K562 (cell line): ENCODE measurements around the gene TMIGD2. TPM values are rescaled to one million over a fixed set of nuclear protein-coding genes. Genes with fewer than 3 reads are reported as not detected.
A peak's percentile ranks its signal among the peaks of the same experiment; 100 is the strongest.

Source experiments
- ATAC-seq: fragments of 200-7000 bp; cut with Tn5 transposase; 3 replicates; pipeline ENCODE4 v1.9.1; 2020; ENCODE audit warnings: moderate library complexity
- BruUV-seq: library from RNA; stranded (reverse); fragments of 400-500 nt; replicated peaks from 2 replicates; lab custom pipeline; 2021; lab: Mats Ljungman, UMichigan
- CTCF ChIA-PET: fragments of 300-600 bp; formaldehyde crosslinking; extraction: SDS; loops from one replicate; lab custom pipeline; 2021; ENCODE audit warnings: low intra/inter-chr PET ratio; lab: Yijun Ruan, JAX
- POLR2A ChIA-PET: fragments of 300-600, 350-650 bp; sonication (Branson Sonifier 250); formaldehyde crosslinking; extraction: SDS; loops from one replicate; lab custom pipeline; 2021; ENCODE audit warnings: antibody characterized with exemption, inconsistent platforms; lab: Yijun Ruan, JAX
- DNase-seq, 4 experiments: peaks; one replicate each; pipeline versions ENCODE4 v3.0.0 to v3.0.0-alpha.2; 2011 to 2018; ENCODE audit warnings: low spot score in 3 of 4, mixed read lengths in 3 of 4; ENCODE audit errors: extremely low read depth in 1 of 4
- FAIRE-seq: peaks from 2 replicates; lab custom pipeline; 2011; peaks lifted over from hg19 to GRCh38; lab: Jason Lieb, UNC
- H2AFZ ChIP-seq: 2 replicates; pipeline ENCODE4 v1.6.0; 2011; ENCODE audit warnings: low read depth, low read length, control low read depth, inconsistent platforms
- H3K27ac ChIP-seq: fragments of 200-600 bp; 3 replicates; pipeline ENCODE4 v1.8.0; 2011; ENCODE audit warnings: low read depth, mild to moderate bottlenecking, control low read depth, inconsistent platforms, low read length, moderate library complexity, mixed read lengths; ENCODE audit errors: extremely low read depth
- H3K27me3 ChIP-seq, 2 experiments: fragments of 300-600 bp in 1 of 2; 2 replicates in 1 of 2; 3 replicates in 1 of 2; pipeline versions ENCODE4 v1.6.0 to v1.8.0; 2011; ENCODE audit warnings: inconsistent platforms in 2 of 2, low read length in 2 of 2, mild to moderate bottlenecking in 1 of 2, mixed read lengths in 1 of 2, moderate library complexity in 1 of 2; ENCODE audit not compliant: control insufficient read depth in 2 of 2, insufficient read depth in 2 of 2
- H3K36me3 ChIP-seq: fragments of 300-600 bp; 3 replicates; pipeline ENCODE4 v1.8.0; 2011; ENCODE audit warnings: mild to moderate bottlenecking, low read length, inconsistent platforms; ENCODE audit not compliant: control insufficient read depth, insufficient read depth
- H3K4me1 ChIP-seq, 2 experiments: fragments of 200-600 bp in 1 of 2; replicated peaks in 1 of 2; 2 replicates in 1 of 2; 3 replicates in 1 of 2; pipeline versions ENCODE4 v1.5.1 to v1.8.0; 2011; ENCODE audit warnings: inconsistent platforms in 2 of 2, low read length in 2 of 2, mild to moderate bottlenecking in 1 of 2, mixed read lengths in 1 of 2, moderate library complexity in 1 of 2; ENCODE audit not compliant: control insufficient read depth in 2 of 2, insufficient read depth in 2 of 2
- H3K4me2 ChIP-seq: 2 replicates; pipeline ENCODE4 v1.6.1; 2011; ENCODE audit warnings: low read length, control low read depth, inconsistent platforms, mixed read lengths; ENCODE audit not compliant: insufficient read depth
- H3K4me3 ChIP-seq: fragments of 200-600 bp; sonication (generic), shearing (Covaris generic); 2 replicates; pipeline ENCODE4 v1.5.1; 2016; ENCODE audit warnings: control low read depth, inconsistent platforms
- H3K79me2 ChIP-seq: fragments of 200-600 bp; 3 replicates; pipeline ENCODE4 v1.8.0; 2011; ENCODE audit warnings: low read length, inconsistent platforms; ENCODE audit not compliant: control insufficient read depth, insufficient read depth
- H3K9ac ChIP-seq, 2 experiments: 2 replicates each; pipeline versions ENCODE4 v1.6.0 to v1.6.1; 2011; ENCODE audit warnings: low read depth in 2 of 2, low read length in 2 of 2, control low read depth in 1 of 2, inconsistent platforms in 1 of 2, mild to moderate bottlenecking in 1 of 2, mixed read lengths in 1 of 2; ENCODE audit not compliant: insufficient read depth in 1 of 2
- H3K9me1 ChIP-seq: one replicate; pipeline ENCODE4 v1.6.0; 2011; ENCODE audit warnings: inconsistent platforms, mild to moderate bottlenecking, low read length, moderate library complexity; ENCODE audit not compliant: control insufficient read depth, insufficient read depth
- H3K9me3 ChIP-seq: replicated peaks from 2 replicates; pipeline ENCODE4 v1.5.1; 2011; ENCODE audit warnings: low read depth, low read length, inconsistent platforms; ENCODE audit not compliant: control insufficient read depth, insufficient read depth
- H4K20me1 ChIP-seq: replicated peaks from 2 replicates; pipeline ENCODE4 v1.6.1; 2011; ENCODE audit warnings: low read length, inconsistent platforms, mixed read lengths; ENCODE audit not compliant: control insufficient read depth, insufficient read depth
- BRF1 ChIP-seq: IDR thresholded peaks from 3 replicates; pipeline ENCODE4 v1.6.1; 2011; ENCODE audit warnings: borderline replicate concordance, mild to moderate bottlenecking; ENCODE audit not compliant: insufficient read length; ENCODE audit errors: extremely low read depth
- MTA3 ChIP-seq: fragments of 450-650 bp; formaldehyde crosslinking; IDR thresholded peaks from 2 replicates; pipeline ENCODE4 v1.6.1; 2017; ENCODE audit warnings: mild to moderate bottlenecking, borderline replicate concordance
- NR4A1 ChIP-seq, 2 experiments: fragments of 250-450 bp in 1 of 2; fragments of 450-650 bp in 1 of 2; sonication (Bioruptor Pico) in 1 of 2; IDR thresholded peaks; 2 replicates each; pipeline versions ENCODE4 v1.4.0 to v1.6.1; 2016 to 2020; ENCODE audit warnings: mild to moderate bottlenecking in 2 of 2, missing compliant biosample characterization in 1 of 2, missing genetic modification characterization in 1 of 2, moderate library complexity in 1 of 2
- PTBP1 ChIP-seq: fragments of 200-400 bp; formaldehyde crosslinking; IDR thresholded peaks from 2 replicates; pipeline ENCODE4 v1.6.1; 2017; ENCODE audit warnings: low read depth, low read length
- ZNF12 ChIP-seq: sonication (generic); formaldehyde crosslinking; IDR thresholded peaks from 2 replicates; pipeline ENCODE4 v1.4.0; 2020; ENCODE audit warnings: mild to moderate bottlenecking, missing genetic modification reagents
- ZNF197 ChIP-seq: fragments of 200-800 bp; sonication (Bioruptor generic); IDR thresholded peaks from 2 replicates; pipeline ENCODE4 v1.6.1; 2016; ENCODE audit warnings: low read depth, missing genetic modification characterization, missing compliant biosample characterization
- WGBS: fragments of 100-300 bp; shearing (Covaris generic); methylation state at CpG from one replicate; pipeline ENCODE4 v1.1.6; 2016; ENCODE audit warnings: low coverage, mixed read lengths; ENCODE audit not compliant: insufficient coverage; ENCODE audit errors: missing lambda C conversion rate; 5-methylcytosine and 5-hydroxymethylcytosine counted together
- in situ Hi-C: fragments of 300-500 bp; cut with MboI; formaldehyde crosslinking; loops from 4 replicates; pipeline ENCODE4 v1.15.0; 2018; ENCODE audit warnings: inconsistent platforms, mixed read lengths
- intact Hi-C: fragments of 100-400 bp; cut with micrococcal nuclease; formaldehyde crosslinking; loops from 2 replicates; pipeline ENCODE4 v1.14.2; 2022
- polyA plus RNA-seq, 8 experiments: library from polyadenylated mRNA; depleted of rRNA in 4 of 8; stranded (reverse) in 5 of 8; unstranded in 3 of 8; fragments of >200 nt; fragmentation: Nextera tagmentation in 2 of 8; fragmentation: Illumina TruSeq in 1 of 8; extraction: Ambion mirVana in 2 of 8; extraction: Trizol in 1 of 8; gene quantifications; 2 replicates each; pipeline versions ENCODE4 v1.2.1 to v1.2.3, GENCODE V29; 2011 to 2014; ENCODE audit warnings: inconsistent platforms in 1 of 8, missing spikeins in 1 of 8
- total RNA-seq, 7 experiments: library from RNA; depleted of rRNA in 6 of 7; stranded (reverse); fragments of >200 nt in 6 of 7; fragmentation: Illumina TruSeq in 2 of 7; extraction: Trizol in 2 of 7; gene quantifications; 2 replicates each; pipeline versions ENCODE4 v1.2.1 to v1.2.3, GENCODE V29; 2011 to 2021; ENCODE audit warnings: low replicate concordance in 1 of 7
- TF ChIP-seq, protein P1 (sequence below): fragments of 450-650 bp; formaldehyde crosslinking; IDR thresholded peaks from 2 replicates; pipeline ENCODE4 v1.4.0; 2020; ENCODE audit warnings: mild to moderate bottlenecking, moderate library complexity
- TF ChIP-seq, protein P2 (sequence below): fragments of 450-650 bp; IDR thresholded peaks from 2 replicates; pipeline ENCODE4 v1.6.1; 2017; ENCODE audit warnings: antibody characterized with exemption

TMIGD2 gene
- total and polyA plus RNA-seq, 9 of the 15 experiments (the other 6 are each of a cell fraction or from before 2014, with no cell fraction given), result not detected

DNA sequence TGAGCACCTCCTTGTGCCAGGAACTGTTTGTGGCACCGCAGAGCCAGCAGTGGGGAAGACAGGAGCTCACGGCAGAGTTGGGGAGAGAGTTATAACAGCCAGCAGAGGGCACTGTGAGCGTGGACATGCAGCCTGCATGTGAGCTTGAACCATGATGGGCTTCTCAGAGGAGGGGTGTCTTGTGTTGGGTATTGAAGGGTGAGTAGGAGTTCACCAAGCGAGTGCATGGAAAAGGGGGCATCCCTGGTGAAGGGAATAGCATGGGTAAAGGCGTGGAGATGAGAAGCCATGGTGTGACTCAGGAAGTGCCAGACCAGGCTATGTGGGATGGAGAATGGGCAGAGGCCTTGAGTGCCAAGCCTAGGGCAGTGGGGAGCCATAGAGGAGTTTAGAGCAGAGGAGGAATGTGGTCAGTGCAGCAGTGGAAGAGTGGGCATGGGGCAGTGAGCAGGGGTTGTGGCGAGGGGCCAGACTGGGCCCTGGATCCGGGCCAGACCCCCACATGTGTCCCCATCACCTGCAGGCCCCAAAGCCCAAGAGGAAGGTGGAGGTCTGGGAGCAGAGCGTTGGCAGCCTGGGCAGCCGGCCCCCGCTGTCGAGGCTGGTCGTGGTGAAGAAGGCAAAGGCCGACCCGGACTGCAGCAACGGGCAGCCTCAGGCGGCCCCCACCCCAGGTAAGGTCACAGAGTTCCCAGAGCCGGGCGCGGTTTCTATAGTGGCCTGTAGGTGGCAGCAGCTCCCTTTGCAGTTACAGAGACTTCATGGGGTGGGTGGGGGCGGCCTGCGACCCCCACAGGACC is 34.9 kb downstream of the TMIGD2 start (continued):
- TF ChIP-seq, protein P1, sequence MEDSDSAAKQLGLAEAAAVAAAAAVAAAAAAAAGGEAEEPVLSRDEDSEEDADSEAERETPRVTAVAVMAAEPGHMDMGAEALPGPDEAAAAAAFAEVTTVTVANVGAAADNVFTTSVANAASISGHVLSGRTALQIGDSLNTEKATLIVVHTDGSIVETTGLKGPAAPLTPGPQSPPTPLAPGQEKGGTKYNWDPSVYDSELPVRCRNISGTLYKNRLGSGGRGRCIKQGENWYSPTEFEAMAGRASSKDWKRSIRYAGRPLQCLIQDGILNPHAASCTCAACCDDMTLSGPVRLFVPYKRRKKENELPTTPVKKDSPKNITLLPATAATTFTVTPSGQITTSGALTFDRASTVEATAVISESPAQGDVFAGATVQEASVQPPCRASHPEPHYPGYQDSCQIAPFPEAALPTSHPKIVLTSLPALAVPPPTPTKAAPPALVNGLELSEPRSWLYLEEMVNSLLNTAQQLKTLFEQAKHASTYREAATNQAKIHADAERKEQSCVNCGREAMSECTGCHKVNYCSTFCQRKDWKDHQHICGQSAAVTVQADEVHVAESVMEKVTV (CRISPR knock-in tag), result peak; percentile 55
- TF ChIP-seq, all 486 proteins: peak for 61

DNA sequence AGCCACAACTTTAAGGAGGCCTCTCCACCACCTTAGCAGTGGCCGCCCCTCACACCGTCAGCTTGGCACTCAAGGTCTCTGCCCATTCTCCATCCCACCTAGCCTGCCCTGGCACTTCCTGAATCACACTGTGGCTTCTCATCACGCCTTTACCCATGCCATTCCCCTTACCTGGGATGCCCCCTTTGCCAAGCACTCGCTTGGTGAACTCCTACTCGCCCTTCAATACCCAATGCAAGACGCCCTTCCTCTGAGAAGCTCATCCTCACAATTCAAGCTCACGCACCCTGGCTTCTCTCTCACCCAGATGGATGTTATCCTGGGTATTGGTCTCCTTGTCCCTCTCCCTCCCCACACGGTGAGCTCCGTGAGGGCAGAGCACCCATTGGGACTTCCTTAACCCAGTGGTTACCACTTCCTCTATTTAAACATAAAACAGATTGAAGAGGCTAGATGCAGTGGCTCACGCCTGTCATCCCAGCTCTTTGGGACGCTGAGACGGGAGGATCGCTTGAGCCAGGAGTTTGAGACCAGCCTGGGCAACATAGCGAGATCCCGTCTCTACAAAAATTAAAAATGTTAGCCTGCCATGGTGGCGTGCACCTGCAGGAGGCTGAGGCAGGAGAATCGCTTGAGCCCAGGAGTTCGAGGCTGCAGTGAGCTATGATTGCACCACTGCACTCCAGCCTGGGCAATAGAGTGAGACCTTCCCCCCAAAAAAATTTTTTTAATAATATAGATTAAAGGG is 35.8 kb downstream of the TMIGD2 start:
- WGBS, result 71% methylated on average over 14 of the region's 18 CpGs
- Histone ChIP-seq H3K36me3 (peaks cover 38% of the 10 kb centered on the region; the same call in 2 of the 3 replicates), H3K9me1 (peaks cover 3% of the 10 kb centered on the region), H3K4me3 (no peak overlapping the region), H3K4me2 (no peak overlapping the region), H4K20me1 (no peaks in the 10 kb centered on the region; the same call in 1 of the 2 replicates), H3K9me3 (no peaks in the 10 kb centered on the region), H3K27ac (no peak overlapping the region), H3K79me2 (no peaks in the 10 kb centered on the region)
- in situ Hi-C loops, result no loop called here
- no peak for ATAC-seq
- intact Hi-C loops, result loop anchor here (2.0 kb wide), 2 partner anchors 86 to 134 kb away; partner anchors contain the start of gene SH3GL1
- ChIA-PET POLR2A (interaction anchor here (0.6 to 1.2 kb wide), 12 partner anchors 10 to 136 kb away, joined by 3 to 8 read pairs (median 4); partner anchors contain the start of genes CHAF1A, MPND and YJU2), CTCF (interaction anchor here (0.6 to 3.8 kb wide), 6 partner anchors 76 to 262 kb away, joined by 3 to 49 read pairs (median 8); partner anchors contain the start of genes MPND and SH3GL1)
- DNase-seq, result peak in 1 of 4 experiments; percentile 2
- BruUV-seq, result no TSS peak
- no peak for TF ChIP-seq ZNF197 (CRISPR knock-in tag)
- no peak for TF ChIP-seq NR4A1 (CRISPR knock-in tag; IDR thresholded peaks at IDR 0.05)
- no peak for TF ChIP-seq NR4A1 (tag; IDR thresholded peaks at IDR 0.05)
- TF ChIP-seq, protein P2, sequence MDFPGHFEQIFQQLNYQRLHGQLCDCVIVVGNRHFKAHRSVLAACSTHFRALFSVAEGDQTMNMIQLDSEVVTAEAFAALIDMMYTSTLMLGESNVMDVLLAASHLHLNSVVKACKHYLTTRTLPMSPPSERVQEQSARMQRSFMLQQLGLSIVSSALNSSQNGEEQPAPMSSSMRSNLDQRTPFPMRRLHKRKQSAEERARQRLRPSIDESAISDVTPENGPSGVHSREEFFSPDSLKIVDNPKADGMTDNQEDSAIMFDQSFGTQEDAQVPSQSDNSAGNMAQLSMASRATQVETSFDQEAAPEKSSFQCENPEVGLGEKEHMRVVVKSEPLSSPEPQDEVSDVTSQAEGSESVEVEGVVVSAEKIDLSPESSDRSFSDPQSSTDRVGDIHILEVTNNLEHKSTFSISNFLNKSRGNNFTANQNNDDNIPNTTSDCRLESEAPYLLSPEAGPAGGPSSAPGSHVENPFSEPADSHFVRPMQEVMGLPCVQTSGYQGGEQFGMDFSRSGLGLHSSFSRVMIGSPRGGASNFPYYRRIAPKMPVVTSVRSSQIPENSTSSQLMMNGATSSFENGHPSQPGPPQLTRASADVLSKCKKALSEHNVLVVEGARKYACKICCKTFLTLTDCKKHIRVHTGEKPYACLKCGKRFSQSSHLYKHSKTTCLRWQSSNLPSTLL, result no peak
- TF ChIP-seq PTBP1, result no peak
- no peak for TF ChIP-seq ZNF12
- TF ChIP-seq MTA3, result no peak
- no peak for TF ChIP-seq BRF1
- TF ChIP-seq, all 486 proteins: peak for 0
- Histone ChIP-seq H3K27me3 (no peaks in the 10 kb centered on the region), H3K4me1 (peaks cover 0 to 13% of the 10 kb centered on the region in 2 experiments; a peak in 2 of 5 replicates), H2AFZ (no peak overlapping the region), H3K9ac (no peak overlapping the region)
- no peak for FAIRE-seq
